ENCODE measurements around the gene SLC17A1. TPM values are rescaled to one million over a fixed set of nuclear protein-coding genes. Genes with fewer than 3 reads are reported as not detected.

SLC17A1 gene
- total RNA-seq, 2 experiments from 2014 or later: not detected

DNA sequence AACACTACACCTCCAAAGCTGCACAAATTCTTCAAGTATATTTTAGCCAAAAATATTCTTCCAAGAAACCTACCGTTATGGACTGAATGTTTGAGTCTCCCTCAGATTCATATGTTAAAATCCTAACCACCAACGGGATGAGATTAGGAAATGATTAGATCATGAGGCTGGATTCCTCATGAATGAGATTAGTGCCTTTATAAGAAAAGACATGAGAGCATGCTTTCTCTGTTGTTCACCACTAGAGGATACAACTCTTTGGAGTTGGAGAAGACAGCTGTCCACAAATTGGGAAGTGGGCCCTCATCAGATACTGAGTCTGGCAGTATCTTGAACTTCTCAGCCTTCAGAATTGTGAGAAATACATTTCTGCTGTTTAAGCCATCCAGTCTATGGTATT is 84.4 kb downstream of the SLC17A1 start:
- Mint-ChIP-seq H3K4me1 (ENCODE audit: low read depth) (no peaks in the 10 kb centered on the region), H3K27ac (no peak overlapping the region), H3K27me3 (no peaks in the 10 kb centered on the region), H3K4me3 (no peak overlapping the region), H3K9me3 (no peaks in the 10 kb centered on the region), H3K36me3 (ENCODE audit: low read depth) (no peaks in the 10 kb centered on the region)
- intact Hi-C loops (cut with DNase I, micrococcal nuclease): no loop called here
- Histone ChIP-seq H3K4me3 (ENCODE audit: low read length) (no peak overlapping the region), H3K4me1 (ENCODE audit: insufficient read depth, low read length) (no peaks in the 10 kb centered on the region), H3K27ac (ENCODE audit: low read depth in 1 of 2, low read length in 2 of 2) (no peak overlapping the region), H3K27me3 (ENCODE audit: control insufficient read depth in 1 of 2, insufficient read depth in 2 of 2, low read length in 2 of 2) (no peaks in the 10 kb centered on the region), H3K9me3 (ENCODE audit: control insufficient read depth in 1 of 2, insufficient read depth in 1 of 2, low read length in 2 of 2) (no peaks in the 10 kb centered on the region), H3K36me3 (ENCODE audit: insufficient read depth, low read length) (no peaks in the 10 kb centered on the region)
- POLR2A ChIA-PET: no interaction called here
- TF ChIP-seq, protein P1, sequence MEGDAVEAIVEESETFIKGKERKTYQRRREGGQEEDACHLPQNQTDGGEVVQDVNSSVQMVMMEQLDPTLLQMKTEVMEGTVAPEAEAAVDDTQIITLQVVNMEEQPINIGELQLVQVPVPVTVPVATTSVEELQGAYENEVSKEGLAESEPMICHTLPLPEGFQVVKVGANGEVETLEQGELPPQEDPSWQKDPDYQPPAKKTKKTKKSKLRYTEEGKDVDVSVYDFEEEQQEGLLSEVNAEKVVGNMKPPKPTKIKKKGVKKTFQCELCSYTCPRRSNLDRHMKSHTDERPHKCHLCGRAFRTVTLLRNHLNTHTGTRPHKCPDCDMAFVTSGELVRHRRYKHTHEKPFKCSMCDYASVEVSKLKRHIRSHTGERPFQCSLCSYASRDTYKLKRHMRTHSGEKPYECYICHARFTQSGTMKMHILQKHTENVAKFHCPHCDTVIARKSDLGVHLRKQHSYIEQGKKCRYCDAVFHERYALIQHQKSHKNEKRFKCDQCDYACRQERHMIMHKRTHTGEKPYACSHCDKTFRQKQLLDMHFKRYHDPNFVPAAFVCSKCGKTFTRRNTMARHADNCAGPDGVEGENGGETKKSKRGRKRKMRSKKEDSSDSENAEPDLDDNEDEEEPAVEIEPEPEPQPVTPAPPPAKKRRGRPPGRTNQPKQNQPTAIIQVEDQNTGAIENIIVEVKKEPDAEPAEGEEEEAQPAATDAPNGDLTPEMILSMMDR (IDR thresholded peaks at IDR 0.05): no peak
- DNase-seq (no peak), ATAC-seq (ENCODE audit: poor library complexity) (no peak)
- CTCF ChIA-PET: no interaction called here

DNA sequence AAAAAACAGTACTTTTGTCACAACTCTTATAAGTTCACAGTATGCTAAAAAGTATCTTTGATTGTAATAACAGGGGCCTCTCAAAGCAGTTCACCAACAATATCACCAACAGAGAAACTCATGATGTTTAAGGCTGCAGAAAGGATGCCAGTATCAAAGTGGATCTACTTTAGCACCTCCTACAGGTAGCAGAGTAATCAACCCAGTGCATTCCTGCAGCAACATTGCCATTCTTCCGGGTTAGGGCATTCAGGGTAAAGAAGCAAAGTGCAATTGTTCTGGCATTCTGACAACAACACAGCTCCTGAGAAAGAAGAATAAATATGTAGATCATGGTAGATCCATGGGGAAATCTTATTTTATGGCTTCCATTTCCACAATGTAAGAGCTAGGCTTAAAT is 84.9 kb downstream of the SLC17A1 start:
- H3K27ac Mint-ChIP-seq: no peak overlapping the region
- no peak for DNase-seq
- ATAC-seq (ENCODE audit: poor library complexity): no peak
- no peaks in the 10 kb centered on the region for H3K4me1 Mint-ChIP-seq (ENCODE audit: low read depth)
- no peaks in the 10 kb centered on the region for H3K4me1 ChIP-seq (ENCODE audit: insufficient read depth, low read length)
- no peaks in the 10 kb centered on the region for H3K36me3 ChIP-seq (ENCODE audit: insufficient read depth, low read length)
- no peak overlapping the region for H3K4me3 ChIP-seq (ENCODE audit: low read length)
- CTCF ChIA-PET: no interaction called here
- intact Hi-C loops (cut with DNase I, micrococcal nuclease): no loop called here
- no peak overlapping the region for H3K4me3 Mint-ChIP-seq
- no peaks in the 10 kb centered on the region for H3K9me3 Mint-ChIP-seq
- TF ChIP-seq, protein P1 (IDR thresholded peaks at IDR 0.05): no peak
- no peak overlapping the region for H3K27ac ChIP-seq (ENCODE audit: low read depth in 1 of 2, low read length in 2 of 2)
- no peaks in the 10 kb centered on the region for H3K27me3 Mint-ChIP-seq
- H3K27me3 ChIP-seq (ENCODE audit: control insufficient read depth in 1 of 2, insufficient read depth in 2 of 2, low read length in 2 of 2): no peaks in the 10 kb centered on the region
- H3K9me3 ChIP-seq (ENCODE audit: control insufficient read depth in 1 of 2, insufficient read depth in 1 of 2, low read length in 2 of 2): peaks cover 0 to under 1% of the 10 kb centered on the region in 2 experiments
- no peaks in the 10 kb centered on the region for H3K36me3 Mint-ChIP-seq (ENCODE audit: low read depth)
- POLR2A ChIA-PET: no interaction called here

DNA sequence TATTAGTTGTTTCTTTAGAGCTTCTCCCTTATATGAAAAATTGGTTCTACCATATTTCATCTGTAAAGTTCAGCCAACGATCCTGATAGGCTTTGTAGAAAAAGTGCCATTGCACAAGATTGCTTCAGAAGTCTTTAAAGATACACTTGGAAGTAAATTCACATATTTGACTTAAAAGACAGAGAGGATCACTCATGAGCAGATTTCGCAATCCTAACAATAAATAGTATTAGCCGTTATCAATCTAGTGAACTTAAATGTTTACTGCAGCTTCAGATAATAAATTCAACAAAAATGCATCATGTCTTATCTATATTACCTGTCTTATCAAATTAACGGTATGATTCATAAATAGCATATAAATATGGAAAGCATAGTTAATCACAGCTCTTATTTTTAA is 86.0 kb downstream of the SLC17A1 start:
- ChIA-PET CTCF (no interaction called here), POLR2A (no interaction called here)
- intact Hi-C loops (cut with DNase I, micrococcal nuclease): no loop called here
- H3K4me1 ChIP-seq (ENCODE audit: insufficient read depth, low read length): no peaks in the 10 kb centered on the region
- peaks cover 0 to 3% of the 10 kb centered on the region in 2 experiments for H3K9me3 ChIP-seq (ENCODE audit: control insufficient read depth in 1 of 2, insufficient read depth in 1 of 2, low read length in 2 of 2)
- no peak for ATAC-seq (ENCODE audit: poor library complexity)
- Mint-ChIP-seq H3K36me3 (ENCODE audit: low read depth) (no peaks in the 10 kb centered on the region), H3K4me1 (ENCODE audit: low read depth) (no peaks in the 10 kb centered on the region), H3K27ac (no peak overlapping the region), H3K4me3 (no peak overlapping the region), H3K27me3 (no peaks in the 10 kb centered on the region), H3K9me3 (no peaks in the 10 kb centered on the region)
- no peak overlapping the region for H3K4me3 ChIP-seq (ENCODE audit: low read length)
- no peak overlapping the region for H3K27ac ChIP-seq (ENCODE audit: low read depth in 1 of 2, low read length in 2 of 2)
- no peaks in the 10 kb centered on the region for H3K36me3 ChIP-seq (ENCODE audit: insufficient read depth, low read length)
- TF ChIP-seq, protein P1 (IDR thresholded peaks at IDR 0.05): no peak
- DNase-seq: no peak
- H3K27me3 ChIP-seq (ENCODE audit: control insufficient read depth in 1 of 2, insufficient read depth in 2 of 2, low read length in 2 of 2): no peaks in the 10 kb centered on the region
